HCT116 (cell line): Measurements from ENCODE around the gene C1QTNF12.

ENCODE experiments used
- CTCF ChIP-seq, 3 experiments: fragments of 200-600 bp in 1 of 3; sonication (generic) in 1 of 3; IDR thresholded peaks in 2 of 3; conservative IDR thresholded peaks in 1 of 3; 2 replicates each; pipeline ENCODE4 v1.5.1; 2012 to 2017; ENCODE audit warnings: low read depth in 2 of 3, low read length in 2 of 3, antibody characterized with exemption in 1 of 3, borderline replicate concordance in 1 of 3, control low read depth in 1 of 3, mild to moderate bottlenecking in 1 of 3, mixed read lengths in 1 of 3, mixed run types in 1 of 3, moderate library complexity in 1 of 3; ENCODE audit not compliant: insufficient read depth in 1 of 3
- EZH2phosphoT487 ChIP-seq: fragments of 200-600 bp; IDR thresholded peaks from 2 replicates; pipeline ENCODE4 v1.6.1; 2018; ENCODE audit warnings: antibody characterized with exemption, borderline replicate concordance
- MAX ChIP-seq: IDR thresholded peaks from 2 replicates; pipeline ENCODE4 v1.6.1; 2012
- RAD21 ChIP-seq: IDR thresholded peaks from 2 replicates; pipeline ENCODE4 v1.6.1; 2012; ENCODE audit warnings: low read depth, mild to moderate bottlenecking

DNA sequence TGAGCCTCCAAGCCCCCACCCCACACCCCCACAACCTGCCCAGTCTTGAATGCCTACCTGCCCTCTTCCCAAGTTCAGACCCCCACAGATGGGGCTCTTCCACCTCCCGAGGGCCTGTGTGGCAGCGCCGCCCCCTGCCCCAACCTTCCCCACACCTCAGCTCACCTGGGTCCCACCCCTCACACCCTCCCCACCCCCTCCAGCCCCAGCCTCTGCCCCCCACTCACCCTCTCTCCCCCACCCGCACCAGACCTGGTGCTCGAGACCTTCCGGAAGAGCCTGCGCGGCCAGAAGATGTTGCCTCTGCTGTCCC lies 49.4 kb downstream of the C1QTNF12 start:
- TF ChIP-seq EZH2phosphoT487 (no peak), MAX (no peak), RAD21 (no peak), CTCF (IDR thresholded peaks at IDR 0.05 in 2 of 3, conservative IDR thresholded peaks at IDR 0.05 in 1 of 3; ENCODE audit: borderline replicate concordance in 1 of 3, insufficient read depth in 1 of 3, low read depth in 2 of 3, low read length in 2 of 3) (no peak)
